Measurements from ENCODE around the gene RNF26. TPM values are rescaled to one million over a fixed set of nuclear protein-coding genes. Genes with fewer than 3 reads are reported as not detected.

RNF26 gene
- total RNA-seq, 1 donor from 2014 or later, result 14.0 TPM

- Histone ChIP-seq H3K4me1 (peaks cover 30% of the 10 kb centered on the region), H3K36me3 (no peaks in the 10 kb centered on the region), H3K27me3 (ENCODE audit: low read depth) (peaks cover 8% of the 10 kb centered on the region), H3K27ac (replicated peaks) (no peak overlapping the region), H3K9me3 (replicated peaks) (no peaks in the 10 kb centered on the region), H3K4me3 (no peak overlapping the region)
- intact Hi-C loops (cut with micrococcal nuclease), result no loop called here
- DNase-seq, result no peak
- TF ChIP-seq CTCF (IDR thresholded peaks at IDR 0.05; ENCODE audit: borderline replicate concordance), result no peak
Measured at GRCh38 chr11:119384332-119384731, 50.0 kb downstream of the RNF26 start.

Small RNA genes lying within 50 kb of the gene (microRNA-seq; reads per million reads assigned to microRNA genes)
- not detected for gene MIR6756

Other genes with a start within 250 kb of the RNF26 start
- 25.2 TPM for gene HMBS, start 249.6 kb upstream of the RNF26 start, total RNA-seq
- gene DPAGT1, start 232.7 kb upstream of the RNF26 start, total RNA-seq, result 15.4 TPM
- gene C2CD2L, start 227.2 kb upstream of the RNF26 start, total RNA-seq, result 10.8 TPM
- 13.9 TPM for gene HINFP, start 212.9 kb upstream of the RNF26 start, total RNA-seq
- gene ABCG4, start 185.5 kb upstream of the RNF26 start, total RNA-seq, result 1.8 TPM
- 32.2 TPM for gene NLRX1, start 165.8 kb upstream of the RNF26 start, total RNA-seq
- gene NHERF4, start 149.1 kb upstream of the RNF26 start, total RNA-seq, result not detected
- gene CBL, start 128.2 kb upstream of the RNF26 start, total RNA-seq, result 7.0 TPM
- 59.2 TPM for gene MCAM, start 17.4 kb upstream of the RNF26 start, total RNA-seq
- gene C1QTNF5, start 6.4 kb downstream of the RNF26 start, total RNA-seq, result 14.4 TPM
- gene MFRP, start 12.2 kb downstream of the RNF26 start, total RNA-seq, result not detected
- gene USP2, start 47.2 kb downstream of the RNF26 start, total RNA-seq, result 135 TPM
- 0.91 TPM for gene THY1, start 88.6 kb downstream of the RNF26 start, total RNA-seq